Natural killer cell treated with Interleukin-12 subunit alpha and Interleukin-12 subunit beta and Interleukin-15 and Interleukin-18, amount 100 ng/mL, for 72 hours (primary cell): ENCODE data around the gene DRGX. TPM values are rescaled to one million over a fixed set of nuclear protein-coding genes. Genes with fewer than 3 reads are reported as not detected.
A peak's percentile ranks its signal among the peaks of the same experiment; 100 is the strongest.

Experiments
- ATAC-seq, 2 donors: fragments of 150-1000 bp; cut with Tn5 transposase in 1 of 2; sonication (Bioruptor Pico), chemical (Tn5 transposase) in 1 of 2; 2 replicates each; pipeline ENCODE4 v1.10.0; 2021
- DNase-seq: peaks from one replicate; pipeline ENCODE4 v3.0.0; 2022; ENCODE audit warnings: low spot score
- H3K27ac Mint-ChIP-seq, 2 donors: 1 replicate in 1 of 2; 2 replicates in 1 of 2; pipeline ENCODE4 v1.8.0; 2022; ENCODE audit warnings: mixed read lengths in 2 of 2, mild to moderate bottlenecking in 1 of 2, moderate library complexity in 1 of 2
- H3K27me3 Mint-ChIP-seq, 2 donors: 1 replicate in 1 of 2; 2 replicates in 1 of 2; pipeline ENCODE4 v1.8.0; 2022; ENCODE audit warnings: mixed read lengths in 2 of 2
- H3K36me3 Mint-ChIP-seq: one replicate; pipeline ENCODE4 v1.8.0; 2022; ENCODE audit warnings: mixed read lengths
- H3K4me1 Mint-ChIP-seq, 2 donors: 1 replicate in 1 of 2; 2 replicates in 1 of 2; pipeline ENCODE4 v1.8.0; 2022; ENCODE audit warnings: low read depth in 2 of 2, mixed read lengths in 2 of 2, mild to moderate bottlenecking in 1 of 2
- H3K4me3 Mint-ChIP-seq: one replicate; pipeline ENCODE4 v1.8.0; 2022; ENCODE audit warnings: mixed read lengths
- H3K9me3 Mint-ChIP-seq: 2 replicates; pipeline ENCODE4 v1.8.0; 2022; ENCODE audit warnings: mixed read lengths
- total RNA-seq, 2 donors: library from RNA; stranded (reverse); gene quantifications; one replicate each; pipeline ENCODE4 v1.2.3, GENCODE V29; 2022

Gene DRGX
- total RNA-seq, 2 donors from 2014 or later: not detected

DNA sequence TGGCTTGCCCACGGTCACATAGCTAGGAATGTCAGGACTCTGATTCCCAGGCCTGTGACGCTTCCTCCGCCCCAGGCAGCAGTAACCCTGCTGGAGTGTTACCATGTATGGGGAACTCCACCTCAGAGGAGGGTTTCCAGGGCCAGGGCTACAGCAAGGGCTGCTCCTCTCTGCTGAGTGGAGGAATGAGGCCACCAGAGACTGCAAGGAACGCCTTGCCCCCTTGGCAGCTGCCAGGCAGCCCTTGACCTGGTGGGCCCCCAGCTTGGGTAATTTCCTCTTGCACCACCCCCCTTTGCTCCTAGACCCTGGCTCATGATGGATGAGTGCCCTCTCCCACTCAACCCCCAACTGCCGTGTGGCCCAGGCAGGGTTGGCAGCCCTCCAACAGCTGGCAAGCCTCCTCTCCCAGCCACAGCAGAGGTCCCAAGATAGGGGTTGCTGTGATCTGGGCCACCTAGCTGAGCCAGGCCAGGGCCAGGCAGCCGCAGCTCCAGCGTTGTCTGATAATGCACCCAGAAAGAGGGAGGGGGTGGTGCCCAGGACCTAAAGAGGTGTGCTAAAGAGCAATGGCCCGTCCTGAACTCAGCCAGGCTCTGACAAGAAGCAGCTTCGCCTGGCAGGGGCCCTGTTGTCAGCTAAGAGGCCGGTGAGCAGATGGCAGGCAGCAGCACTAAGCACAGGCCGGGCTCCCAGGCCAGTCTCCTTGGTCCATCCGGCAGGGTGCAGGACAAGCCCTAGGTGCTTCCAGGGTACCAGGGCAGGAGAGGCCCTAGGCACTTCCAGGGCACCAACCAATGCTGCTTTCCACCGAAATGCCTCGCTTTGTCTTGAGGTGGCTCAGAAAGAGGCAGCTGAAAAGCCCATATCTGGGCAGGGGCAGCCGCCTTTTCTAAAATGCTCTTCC lies 35.4 kb downstream of the DRGX start:
- Mint-ChIP-seq H3K27me3 (peaks cover 5 to 8% of the 10 kb centered on the region in 2 donors), H3K4me1 (peaks cover 5 to 9% of the 10 kb centered on the region in 2 donors), H3K27ac (no peak overlapping the region), H3K9me3 (no peaks in the 10 kb centered on the region), H3K36me3 (no peaks in the 10 kb centered on the region), H3K4me3 (no peak overlapping the region)
- DNase-seq (no peak), ATAC-seq (no peak)

- H3K4me1 Mint-ChIP-seq: peaks cover 5 to 9% of the 10 kb centered on the region in 2 donors
- DNase-seq: no peak
- H3K9me3 Mint-ChIP-seq: no peaks in the 10 kb centered on the region
- no peak for ATAC-seq
- no peak overlapping the region for H3K4me3 Mint-ChIP-seq
- H3K27ac Mint-ChIP-seq: no peak overlapping the region
- H3K27me3 Mint-ChIP-seq: peaks cover 5 to 8% of the 10 kb centered on the region in 2 donors
- no peaks in the 10 kb centered on the region for H3K36me3 Mint-ChIP-seq
Observed at GRCh38 chr10:49359349-49360270, 36.3 kb downstream of the DRGX start.

- no peak overlapping the region for H3K4me3 Mint-ChIP-seq
- H3K36me3 Mint-ChIP-seq: no peaks in the 10 kb centered on the region
- peaks cover 5 to 9% of the 10 kb centered on the region in 2 donors for H3K4me1 Mint-ChIP-seq
- peak overlapping the region in 1 of 2 donors; percentile 9 for H3K27ac Mint-ChIP-seq
- ATAC-seq (no peak), DNase-seq (no peak)
- H3K9me3 Mint-ChIP-seq: no peaks in the 10 kb centered on the region
- H3K27me3 Mint-ChIP-seq: peaks cover 5 to 8% of the 10 kb centered on the region in 2 donors
Observed at GRCh38 chr10:49357910-49358309, 38.0 kb downstream of the DRGX start.

GRCh38 chr10:49356944-49357343 lies 38.9 kb downstream of the DRGX start:
- peaks cover 5 to 9% of the 10 kb centered on the region in 2 donors for H3K4me1 Mint-ChIP-seq
- peak overlapping the region in 1 of 2 donors; percentile 14 for H3K27ac Mint-ChIP-seq
- no peaks in the 10 kb centered on the region for H3K9me3 Mint-ChIP-seq
- no peak overlapping the region for H3K4me3 Mint-ChIP-seq
- H3K36me3 Mint-ChIP-seq: no peaks in the 10 kb centered on the region
- ATAC-seq: peak; percentile 75
- DNase-seq: no peak
- H3K27me3 Mint-ChIP-seq: peaks cover 5 to 8% of the 10 kb centered on the region in 2 donors

DNA sequence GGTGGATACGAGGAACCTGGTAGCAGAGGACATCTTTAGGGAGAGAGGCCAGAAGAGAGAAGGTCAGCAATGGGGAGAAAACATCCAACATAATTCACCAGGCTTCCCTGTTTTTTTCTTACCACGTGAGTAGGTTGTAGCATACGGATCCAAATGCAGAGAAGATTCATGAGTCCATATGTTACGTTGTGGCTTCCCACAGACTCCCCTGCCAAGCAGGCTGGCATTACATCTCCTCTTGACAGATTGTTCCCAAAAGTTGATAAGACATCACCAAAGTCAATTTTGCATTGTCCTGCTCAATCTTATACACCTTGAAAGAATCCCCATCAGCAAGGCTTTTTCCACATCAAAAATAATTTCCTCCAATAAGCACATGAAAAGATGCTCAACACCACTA lies 39.7 kb downstream of the DRGX start:
- H3K27me3 Mint-ChIP-seq: peaks cover 5 to 8% of the 10 kb centered on the region in 2 donors
- H3K27ac Mint-ChIP-seq: no peak overlapping the region
- H3K9me3 Mint-ChIP-seq: no peaks in the 10 kb centered on the region
- no peaks in the 10 kb centered on the region for H3K36me3 Mint-ChIP-seq
- peaks cover 5 to 9% of the 10 kb centered on the region in 2 donors for H3K4me1 Mint-ChIP-seq
- ATAC-seq (no peak), DNase-seq (no peak)
- no peak overlapping the region for H3K4me3 Mint-ChIP-seq

GRCh38 chr10:49355221-49355620 lies 40.7 kb downstream of the DRGX start:
- H3K36me3 Mint-ChIP-seq: no peaks in the 10 kb centered on the region
- H3K4me3 Mint-ChIP-seq: no peak overlapping the region
- H3K27ac Mint-ChIP-seq: peak overlapping the region in 1 of 2 donors; percentile 5
- peaks cover 5 to 9% of the 10 kb centered on the region in 2 donors for H3K4me1 Mint-ChIP-seq
- ATAC-seq (no peak), DNase-seq (no peak)
- peaks cover 3% of the 10 kb centered on the region for H3K9me3 Mint-ChIP-seq
- H3K27me3 Mint-ChIP-seq: peaks cover 5 to 8% of the 10 kb centered on the region in 2 donors

GRCh38 chr10:49354593-49354992 lies 41.3 kb downstream of the DRGX start:
- no peak for DNase-seq
- Mint-ChIP-seq H3K27me3 (peaks cover 5 to 8% of the 10 kb centered on the region in 2 donors), H3K4me1 (peaks cover 5 to 9% of the 10 kb centered on the region in 2 donors), H3K9me3 (peaks cover 4% of the 10 kb centered on the region), H3K36me3 (no peaks in the 10 kb centered on the region), H3K4me3 (no peak overlapping the region), H3K27ac (no peak overlapping the region)
- ATAC-seq: no peak

DNA sequence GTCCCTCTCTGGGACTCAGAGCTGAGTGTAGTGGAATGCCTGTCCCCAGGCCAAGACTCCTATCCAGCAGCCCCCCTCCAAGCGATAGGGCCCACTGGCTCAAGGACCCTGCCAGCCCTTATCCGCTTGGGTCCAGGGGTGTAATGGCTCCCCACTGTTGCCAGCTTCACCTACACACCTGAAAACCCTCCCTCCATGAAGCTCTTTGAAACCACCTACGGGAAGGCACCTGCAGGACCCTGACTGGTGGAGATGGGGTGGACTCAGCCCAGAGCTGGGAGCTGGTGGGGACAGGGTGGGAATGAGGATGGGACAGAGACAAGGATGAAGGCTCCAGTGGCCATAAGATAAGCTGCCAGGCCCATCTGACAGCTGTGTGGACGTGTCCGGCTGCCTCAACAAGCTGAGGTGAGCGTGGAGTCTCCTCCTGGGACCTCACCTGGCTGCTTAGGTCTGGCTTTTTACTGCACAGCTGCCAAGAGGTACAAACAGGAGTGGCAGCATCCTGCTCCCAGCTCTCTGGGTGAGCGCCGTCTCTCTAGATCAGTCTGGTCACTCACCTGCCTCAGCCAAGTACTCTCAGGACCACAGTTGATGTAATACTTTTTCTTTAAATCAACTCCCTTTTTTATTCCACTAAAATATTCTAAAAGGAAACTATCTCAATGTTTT lies 41.9 kb downstream of the DRGX start:
- peak in 1 of 2 donors; percentile 45 for ATAC-seq
- Mint-ChIP-seq H3K27me3 (peaks cover 5 to 8% of the 10 kb centered on the region in 2 donors), H3K9me3 (peaks cover 4% of the 10 kb centered on the region), H3K4me1 (peaks cover 5 to 9% of the 10 kb centered on the region in 2 donors), H3K4me3 (no peak overlapping the region), H3K27ac (no peak overlapping the region), H3K36me3 (no peaks in the 10 kb centered on the region)
- DNase-seq: no peak

DNA sequence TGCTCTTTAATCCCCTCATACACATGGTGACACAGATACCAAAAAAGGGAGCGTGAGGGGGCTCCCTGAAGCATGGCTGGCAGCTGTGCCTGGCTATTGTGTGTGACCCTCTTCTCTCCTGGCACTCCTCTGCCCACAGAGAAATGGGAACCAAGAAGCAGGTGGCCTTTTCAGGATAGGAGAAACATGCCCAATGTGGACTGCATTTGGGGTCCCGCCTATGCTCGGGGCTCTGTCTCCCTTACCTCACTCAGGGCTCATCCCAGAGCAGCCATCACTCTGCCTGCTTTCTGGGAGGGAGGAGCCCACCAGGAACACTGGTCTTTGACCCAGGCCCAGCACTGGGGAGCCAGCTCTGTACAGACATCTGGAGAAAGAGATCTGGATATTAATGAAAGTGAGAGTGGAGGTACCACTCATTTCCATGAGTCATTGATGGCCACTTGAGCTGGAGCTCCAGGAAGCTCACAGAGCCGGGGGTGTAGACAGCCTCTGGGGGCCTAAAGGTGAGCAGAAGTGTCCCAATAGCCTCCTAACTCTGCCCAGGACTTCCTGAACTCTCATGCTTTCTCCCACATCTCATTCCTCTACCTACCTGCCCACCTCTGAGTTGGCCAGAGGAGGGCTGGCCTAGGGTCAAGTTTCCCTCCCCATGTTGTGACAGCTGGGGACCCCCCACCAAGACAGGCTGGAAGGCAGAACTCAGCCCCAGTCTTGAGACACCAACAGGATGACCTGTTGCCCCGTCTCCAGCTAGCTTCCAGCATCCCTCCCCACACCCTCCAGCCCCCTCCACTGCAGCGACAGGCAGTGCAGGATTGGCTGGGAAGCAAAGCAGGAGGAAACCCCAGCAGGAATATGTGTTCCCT lies 42.6 kb downstream of the DRGX start:
- DNase-seq: no peak
- no peaks in the 10 kb centered on the region for H3K36me3 Mint-ChIP-seq
- no peak overlapping the region for H3K27ac Mint-ChIP-seq
- ATAC-seq: peak in 1 of 2 donors; percentile 15
- H3K4me1 Mint-ChIP-seq: peaks cover 5 to 9% of the 10 kb centered on the region in 2 donors
- H3K9me3 Mint-ChIP-seq: peaks cover 4% of the 10 kb centered on the region
- no peak overlapping the region for H3K4me3 Mint-ChIP-seq
- peaks cover under 1 to 3% of the 10 kb centered on the region in 2 donors for H3K27me3 Mint-ChIP-seq

- Mint-ChIP-seq H3K36me3 (no peaks in the 10 kb centered on the region), H3K4me1 (peaks cover 5 to 9% of the 10 kb centered on the region in 2 donors), H3K4me3 (no peak overlapping the region), H3K9me3 (peaks cover 4% of the 10 kb centered on the region), H3K27me3 (peaks cover 0 to 3% of the 10 kb centered on the region in 2 donors), H3K27ac (no peak overlapping the region)
- no peak for DNase-seq
- ATAC-seq: no peak
Observed at GRCh38 chr10:49352323-49352722, 43.6 kb downstream of the DRGX start.

DNA sequence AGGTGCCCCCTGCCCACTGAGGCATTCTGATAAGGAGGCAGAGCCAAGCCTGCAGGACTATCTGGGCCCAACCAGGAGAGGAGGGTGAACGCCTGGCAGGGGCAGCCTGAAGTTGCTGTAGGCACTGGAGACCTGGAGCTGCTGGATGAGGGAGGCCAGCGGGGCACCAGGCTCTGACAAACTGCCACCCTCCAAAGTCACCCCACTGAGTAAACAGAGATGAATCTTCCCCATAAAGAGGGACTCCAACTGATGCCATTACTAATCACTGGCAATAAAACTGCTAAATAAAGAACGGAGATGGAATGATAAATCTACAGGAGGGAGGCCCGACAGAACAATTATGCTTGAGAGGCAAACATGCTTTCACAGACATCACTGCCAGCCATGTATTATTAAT lies 44.2 kb downstream of the DRGX start:
- no peak for ATAC-seq
- peaks cover under 1 to 5% of the 10 kb centered on the region in 2 donors for H3K4me1 Mint-ChIP-seq
- H3K4me3 Mint-ChIP-seq: no peak overlapping the region
- no peak for DNase-seq
- no peak overlapping the region for H3K27ac Mint-ChIP-seq
- peaks cover 4% of the 10 kb centered on the region for H3K9me3 Mint-ChIP-seq
- H3K27me3 Mint-ChIP-seq: peaks cover 0 to 3% of the 10 kb centered on the region in 2 donors
- H3K36me3 Mint-ChIP-seq: no peaks in the 10 kb centered on the region

DNA sequence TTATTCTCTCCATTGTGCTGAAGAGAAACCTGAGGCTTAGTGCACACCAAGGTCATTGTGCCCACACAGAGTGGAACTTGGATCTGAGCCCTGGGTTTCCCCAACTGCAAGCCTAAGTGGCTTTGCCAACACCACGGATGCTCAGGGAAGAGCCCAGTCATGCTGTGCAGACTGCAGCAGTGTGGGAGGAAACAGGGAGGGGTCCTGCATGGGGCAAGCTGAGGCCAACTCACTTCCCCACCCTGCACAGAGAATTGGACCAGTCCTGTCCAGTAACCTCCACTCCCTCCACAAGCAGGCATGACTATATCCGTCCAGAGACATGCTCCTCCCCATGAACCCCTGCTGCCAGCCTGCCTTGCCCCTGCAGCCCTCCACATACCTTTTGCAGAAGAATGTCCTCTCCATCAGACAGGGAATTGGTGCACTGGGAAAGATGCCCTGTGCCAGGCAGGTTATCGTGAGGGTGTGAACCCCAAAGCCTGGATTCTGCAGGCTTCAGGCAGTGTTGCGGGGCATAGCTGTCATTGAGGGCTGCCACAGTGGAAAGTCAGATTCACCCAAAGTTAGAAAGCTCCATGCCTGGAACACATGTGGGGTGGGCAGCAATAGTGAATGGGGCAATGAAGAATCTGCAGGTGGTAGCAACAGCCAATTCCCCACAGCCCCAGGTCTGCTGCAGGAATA lies 44.9 kb downstream of the DRGX start:
- DNase-seq (no peak), ATAC-seq (peak in 1 of 2 donors; percentile 14)
- no peak overlapping the region for H3K4me3 Mint-ChIP-seq
- H3K9me3 Mint-ChIP-seq: peaks cover 4% of the 10 kb centered on the region
- peaks cover 0 to 1% of the 10 kb centered on the region in 2 donors for H3K27me3 Mint-ChIP-seq
- no peak overlapping the region for H3K27ac Mint-ChIP-seq
- peaks cover 0 to 2% of the 10 kb centered on the region in 2 donors for H3K4me1 Mint-ChIP-seq
- no peaks in the 10 kb centered on the region for H3K36me3 Mint-ChIP-seq
